ENCODE measurements around the gene TMEM170A. TPM values are rescaled to one million over a fixed set of nuclear protein-coding genes. Genes with fewer than 3 reads are reported as not detected.

TMEM170A gene
- total RNA-seq, 1 experiment from 2014 or later = 34.5 TPM

- H3K9ac ChIP-seq (ENCODE audit: low read length) = no peak overlapping the region
- H3K4me2 ChIP-seq (ENCODE audit: low read length) = no peak overlapping the region
- peaks cover 5% of the 10 kb centered on the region for H3K79me2 ChIP-seq (ENCODE audit: insufficient read depth, low read length)
- H2AFZ ChIP-seq (ENCODE audit: low read depth, low read length, poor library complexity, severe bottlenecking) = no peak overlapping the region
- RAD21 ChIA-PET (ENCODE audit: low non-redundant PET in 1 of 2, low total read pairs in 2 of 2, uncharacterized antibody in 2 of 2, unreplicated experiment in 2 of 2) = interaction anchor here (1.9 to 2.5 kb wide), 1 partner anchor 203 kb away, joined by 6 to 10 read pairs; no protein-coding TSS in a partner anchor
- ATAC-seq (no peak), DNase-seq (ENCODE audit: low read depth, low spot score) (no peak)
- no peaks in the 10 kb centered on the region for H4K20me1 ChIP-seq (ENCODE audit: insufficient read depth)
- no peaks in the 10 kb centered on the region for H3K9me3 ChIP-seq (ENCODE audit: control insufficient read depth in 1 of 2, insufficient read depth in 1 of 2, low read depth in 1 of 2, low read length in 2 of 2)
- peak; percentile 77 for TF ChIP-seq JUND (IDR thresholded peaks at IDR 0.05)
- TF ChIP-seq REST (IDR thresholded peaks at IDR 0.05; ENCODE audit: low read depth) = no peak
- TF ChIP-seq SIN3A (IDR thresholded peaks at IDR 0.05; ENCODE audit: low read depth) = no peak
- 0 out of 2 replicates have a peak, but pooled peaks have one; percentile 18 for TF ChIP-seq ATF3 (IDR thresholded peaks at IDR 0.05)
- no peak for TF ChIP-seq ELF1 (IDR thresholded peaks at IDR 0.05; ENCODE audit: borderline replicate concordance, low read depth)
- peak; percentile 50; the same call in 1 of the 2 replicates for TF ChIP-seq EGR1 (IDR thresholded peaks at IDR 0.05; ENCODE audit: low read depth)
- TF ChIP-seq YY1 (IDR thresholded peaks at IDR 0.05; ENCODE audit: extremely low read depth, insufficient replicate concordance, low read depth, low read length) = no peak
- peak; percentile 96 for TF ChIP-seq SRF (IDR thresholded peaks at IDR 0.05; ENCODE audit: low read depth)
- peak; percentile 73 for TF ChIP-seq SP1 (IDR thresholded peaks at IDR 0.05; ENCODE audit: low read depth)
- peak; percentile 90 for TF ChIP-seq FOSL1 (IDR thresholded peaks at IDR 0.05; ENCODE audit: low read depth)
- H3K9me2 ChIP-seq (ENCODE audit: insufficient read depth) = no peaks in the 10 kb centered on the region
- peaks cover 0 to 7% of the 10 kb centered on the region in 2 experiments; a peak in 1 of 4 replicates for H3K4me1 ChIP-seq (ENCODE audit: control insufficient read depth in 1 of 2, insufficient read depth in 2 of 2, low read length in 2 of 2)
- POLR2A ChIA-PET = no interaction called here
- intact Hi-C loops (cut with micrococcal nuclease) = loop anchor here (5.0 kb wide), 2 partner anchors 170 to 360 kb away; no protein-coding TSS in a partner anchor
- H3K27ac ChIP-seq (ENCODE audit: low read depth, low read length) = no peak overlapping the region
- H3K4me3 ChIP-seq (replicated peaks in 1 of 2; ENCODE audit: low read depth in 1 of 2, low read length in 2 of 2) = no peak overlapping the region
- no TSS peak for BruUV-seq (replicated peaks)
- no peaks in the 10 kb centered on the region for H3K27me3 ChIP-seq (ENCODE audit: insufficient read depth, low read length)
- CTCF ChIA-PET = interaction anchor here (0.6 to 4.0 kb wide), 5 partner anchors 17 to 204 kb away, joined by 3 to 25 read pairs (median 4); no protein-coding TSS in a partner anchor
- H3K36me3 ChIP-seq (ENCODE audit: control insufficient read depth in 1 of 2, insufficient read depth in 2 of 2, low read length in 2 of 2) = peaks cover 0 to 4% of the 10 kb centered on the region in 2 experiments; a peak in 2 of 4 replicates
Observed at GRCh38 chr16:75402159-75402820, 62.2 kb downstream of the TMEM170A start.

Measured in HCT116 (cell line).